AG20443 (cell line): ENCODE measurements around the gene EXOC6B.
"Not testable (repeated sequence)": the region's sequence is repeated elsewhere in the genome, so short reads cannot be mapped to it uniquely, and the experiment has no call there.

Experiments
- DNase-seq: peaks from one replicate; pipeline ENCODE4 v3.0.0; 2012; ENCODE audit warnings: low spot score, mixed read lengths

EXOC6B gene

DNA sequence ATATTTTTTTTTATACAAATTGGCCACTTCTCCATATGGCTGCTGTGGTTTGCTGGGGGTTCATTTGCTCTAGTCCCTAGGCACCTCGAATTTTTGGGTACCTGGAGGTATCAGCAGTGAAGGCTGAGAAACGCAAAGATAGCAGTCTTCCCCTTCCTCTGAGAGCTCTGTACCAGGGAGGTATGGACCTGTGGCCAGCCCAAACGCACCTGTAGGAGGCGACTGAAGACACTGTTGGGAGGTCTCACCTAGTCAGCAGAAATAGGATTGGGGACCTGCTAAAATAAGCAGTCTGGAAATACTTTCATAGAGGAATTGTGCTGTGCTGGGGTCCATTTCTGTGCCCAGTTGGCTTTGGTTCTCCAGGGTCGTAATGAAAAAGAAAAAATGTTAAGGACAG is 385.9 kb downstream of the EXOC6B start:
- DNase-seq: no peak

DNA sequence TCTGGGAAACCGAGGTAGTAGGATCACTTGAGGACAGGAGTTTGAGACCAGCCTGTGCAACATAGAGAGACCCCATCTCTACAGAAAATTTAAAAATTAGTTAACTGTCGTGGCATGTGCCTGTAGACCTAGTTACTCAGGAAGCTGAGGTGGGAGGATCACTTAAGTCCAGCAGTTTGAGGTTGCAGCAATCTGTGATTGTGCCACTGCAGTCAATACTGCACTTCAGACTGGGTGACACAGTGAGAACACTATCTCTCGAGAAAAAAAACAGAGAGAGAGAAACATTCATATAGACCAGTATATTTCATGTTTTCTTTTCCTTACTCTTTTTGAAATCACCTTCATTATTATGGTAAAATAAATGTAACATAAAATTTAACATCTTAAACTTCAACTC is 387.5 kb downstream of the EXOC6B start:
- DNase-seq: no peak

DNA sequence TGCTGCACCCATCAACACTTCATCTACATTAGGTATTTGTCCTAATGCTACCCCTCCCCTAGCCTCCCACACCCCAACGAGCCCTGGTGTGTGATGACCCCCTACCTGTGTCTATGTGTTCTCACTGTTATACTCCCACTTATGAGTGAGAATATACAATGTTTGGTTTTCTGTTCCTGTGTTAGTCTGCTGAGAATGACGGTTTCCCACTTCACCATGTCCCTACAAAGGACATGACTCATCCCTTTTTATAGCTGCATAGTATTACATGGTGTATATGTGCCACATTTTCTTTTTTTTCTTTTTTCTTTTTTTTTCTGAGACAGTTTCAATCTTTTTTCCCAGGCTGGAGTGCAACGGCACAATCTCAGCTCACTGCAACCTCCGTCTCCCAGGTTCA is 394.1 kb downstream of the EXOC6B start:
- no peak for DNase-seq

DNA sequence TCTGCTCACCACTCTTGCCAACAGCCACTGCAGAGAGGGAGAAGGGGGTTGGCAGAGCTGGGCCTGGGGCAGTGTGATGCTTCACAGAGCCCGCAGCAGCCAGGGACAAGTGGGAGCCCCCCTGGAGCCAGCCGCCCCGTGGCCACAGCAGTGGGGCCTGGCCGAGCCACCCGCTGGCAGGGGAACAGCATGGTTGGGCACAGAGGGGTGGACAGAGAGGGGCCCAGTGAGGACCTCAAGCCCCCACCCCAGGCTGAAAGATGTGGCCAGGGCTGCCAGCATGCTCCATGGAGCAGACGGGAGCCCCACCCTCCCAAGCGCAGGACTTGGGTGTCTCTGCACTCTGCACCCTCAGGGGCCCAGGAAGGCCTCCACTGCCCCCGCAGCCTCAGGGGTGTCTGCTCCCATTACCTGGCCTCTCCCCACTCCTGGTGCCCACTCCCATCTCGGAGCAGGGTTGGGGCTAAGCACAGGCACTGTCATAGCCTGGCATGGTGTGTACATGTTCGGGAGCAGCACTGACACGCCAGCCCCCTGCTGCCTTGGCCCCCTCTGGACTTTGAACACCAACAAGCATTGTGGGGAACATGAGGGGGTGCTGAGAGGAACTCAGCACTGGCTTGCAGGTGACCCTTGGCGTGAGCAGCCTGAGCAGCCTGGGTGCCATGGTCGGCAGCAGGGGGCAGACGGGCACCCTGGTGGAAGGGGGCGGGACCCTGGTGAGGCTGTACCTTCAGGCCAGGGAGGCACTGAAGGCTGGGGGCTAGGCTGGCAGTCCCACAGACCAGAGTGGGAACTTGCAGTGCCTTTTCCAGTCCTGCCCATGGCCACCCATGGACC is 398.6 kb downstream of the EXOC6B start:
- no peak for DNase-seq

DNA sequence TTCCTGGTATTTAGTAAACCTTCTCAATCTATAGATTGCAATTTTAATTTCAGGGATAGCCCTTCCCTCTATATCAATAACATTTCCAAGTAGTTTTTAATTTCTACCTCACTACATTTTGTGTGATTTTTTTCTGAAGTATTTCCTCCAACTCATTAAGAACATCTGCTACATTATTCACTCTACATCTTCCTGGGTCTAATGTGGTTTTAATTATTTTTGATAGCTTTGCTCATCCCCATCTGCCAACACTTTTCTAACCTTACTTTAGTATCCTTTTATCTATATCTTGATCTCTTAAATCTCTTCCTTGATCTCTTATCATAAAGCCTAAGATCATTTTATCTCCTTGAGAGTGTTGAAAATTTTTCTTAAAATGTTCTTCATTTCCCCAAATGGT is 399.8 kb downstream of the EXOC6B start:
- DNase-seq: no peak

DNA sequence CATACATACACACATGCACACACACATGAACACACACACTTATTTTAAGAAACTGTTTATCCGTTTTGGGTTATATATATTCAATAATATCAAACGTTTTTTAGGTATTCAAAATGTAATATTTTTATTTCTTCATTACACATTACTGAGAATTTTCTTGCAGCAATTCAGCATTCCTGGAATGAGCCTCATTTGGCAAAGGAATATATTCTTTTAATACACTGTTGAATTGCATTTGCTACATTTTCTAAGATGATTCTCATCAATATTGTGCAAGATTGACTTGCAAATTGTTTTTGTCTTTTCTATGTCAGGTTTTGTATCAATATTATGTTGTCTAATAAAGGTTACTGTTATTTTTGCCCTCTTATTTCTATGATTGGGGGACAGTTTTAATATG is 402.1 kb downstream of the EXOC6B start:
- DNase-seq: peak; percentile 32

DNA sequence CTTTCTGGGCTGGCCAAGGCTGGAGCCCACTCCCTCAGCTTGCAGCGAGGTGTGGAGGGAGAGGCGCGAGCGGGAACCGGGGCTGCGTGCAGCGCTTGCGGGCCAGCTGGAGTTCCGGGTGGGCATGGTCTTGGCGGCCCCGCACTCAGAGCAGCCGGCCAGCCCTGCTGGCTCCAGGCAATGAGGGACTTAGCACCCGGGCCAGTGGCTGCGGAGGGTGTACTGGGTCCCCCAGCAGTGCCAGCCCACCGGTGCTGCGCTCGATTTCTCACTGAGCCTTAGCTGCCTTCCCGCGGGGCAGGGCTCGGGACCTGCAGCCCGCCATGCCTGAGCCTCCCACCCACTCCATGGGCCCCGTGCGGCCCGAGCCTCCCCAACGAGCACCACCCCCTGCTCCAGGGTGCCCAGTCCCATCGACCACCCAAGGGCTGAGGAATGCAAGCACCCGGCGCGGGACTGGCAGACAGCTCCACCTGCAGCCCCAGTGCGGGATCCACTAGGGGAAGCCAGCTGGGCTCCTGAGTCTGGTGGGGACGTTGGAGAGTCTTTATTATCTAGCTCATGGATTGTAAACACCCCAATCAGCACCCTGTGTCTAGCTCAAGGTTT is 404.0 kb downstream of the EXOC6B start:
- DNase-seq: not testable (repeated sequence)

DNA sequence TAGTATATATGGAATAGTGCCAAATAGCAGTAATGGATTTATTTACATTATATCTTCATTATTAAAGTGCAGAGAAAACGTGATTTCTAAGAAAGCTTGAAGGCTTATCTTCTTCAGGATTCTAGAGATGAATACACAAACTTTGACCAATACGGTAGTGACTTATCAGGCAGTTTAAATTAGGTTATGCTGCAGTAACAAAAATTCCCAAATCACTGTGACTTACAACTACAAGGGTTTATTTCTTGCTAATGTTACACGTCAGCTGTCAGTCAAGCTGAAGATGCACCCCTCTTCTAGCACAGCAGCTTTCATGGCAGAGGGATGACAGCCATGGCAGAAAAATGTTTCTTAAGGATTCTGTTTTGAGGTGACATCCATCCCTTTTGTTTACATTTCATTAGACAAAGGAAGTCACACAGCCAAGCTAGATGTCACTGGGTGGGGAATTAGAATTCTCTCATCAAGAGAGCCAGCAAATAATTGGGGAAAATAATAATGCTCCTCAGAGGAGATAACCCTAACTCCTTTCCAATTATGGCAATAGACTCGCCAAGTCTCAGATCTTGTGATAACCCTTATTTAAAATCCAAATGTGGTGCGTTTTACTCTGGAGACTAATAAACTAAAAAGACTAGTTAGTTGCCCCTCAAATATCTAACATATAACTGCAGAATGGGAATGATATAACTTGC is 409.9 kb downstream of the EXOC6B start:
- no peak for DNase-seq

DNA sequence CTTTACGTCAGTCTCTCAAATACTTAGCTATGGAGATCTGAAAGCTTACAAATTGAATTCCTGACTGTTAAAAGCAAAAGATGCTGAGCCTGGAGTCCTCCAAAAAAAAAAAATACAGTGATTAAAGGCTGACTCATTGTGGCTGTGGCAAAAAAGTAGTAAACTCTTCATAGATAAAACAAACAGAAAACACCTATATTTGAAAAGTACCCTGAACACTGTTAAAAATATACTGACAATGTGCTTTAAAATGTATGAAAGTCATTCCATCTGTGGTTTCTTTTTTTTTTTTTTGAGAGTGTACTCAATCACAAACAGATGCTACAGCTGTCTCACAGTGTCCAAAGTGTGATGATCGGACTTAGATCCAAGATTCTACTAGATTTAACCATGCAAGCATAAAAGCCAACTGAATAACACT is 410.6 kb downstream of the EXOC6B start:
- DNase-seq: peak; percentile 41

DNA sequence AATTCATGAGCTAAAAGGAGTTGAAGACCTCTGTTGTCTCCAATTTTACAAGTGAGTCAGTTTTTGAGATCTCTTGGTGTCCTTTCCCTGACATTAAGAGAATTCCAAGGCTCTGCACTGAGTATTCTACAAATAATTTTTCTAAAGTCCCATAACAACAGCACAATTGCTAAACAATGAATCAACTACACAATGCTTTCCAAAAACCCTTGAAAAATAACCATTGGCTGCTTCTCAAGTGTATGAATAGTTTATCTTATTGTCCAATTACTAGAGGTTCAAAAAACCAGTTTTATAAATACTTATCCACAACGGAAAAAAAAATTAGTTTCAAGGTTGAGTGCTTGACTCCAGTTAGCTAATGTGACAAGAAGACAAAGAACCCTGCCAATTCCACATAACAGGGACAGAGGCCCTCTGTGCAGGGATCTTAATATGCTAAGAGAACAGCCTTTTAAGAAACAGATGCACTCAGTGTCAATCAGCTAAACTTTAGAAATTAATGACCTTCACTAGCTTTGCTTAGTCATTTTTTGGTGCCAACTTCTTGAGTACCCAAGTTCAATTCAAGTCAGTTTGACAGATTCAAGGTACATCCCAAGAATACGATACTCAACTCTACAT is 411.6 kb downstream of the EXOC6B start:
- DNase-seq: peak; percentile 50

DNA sequence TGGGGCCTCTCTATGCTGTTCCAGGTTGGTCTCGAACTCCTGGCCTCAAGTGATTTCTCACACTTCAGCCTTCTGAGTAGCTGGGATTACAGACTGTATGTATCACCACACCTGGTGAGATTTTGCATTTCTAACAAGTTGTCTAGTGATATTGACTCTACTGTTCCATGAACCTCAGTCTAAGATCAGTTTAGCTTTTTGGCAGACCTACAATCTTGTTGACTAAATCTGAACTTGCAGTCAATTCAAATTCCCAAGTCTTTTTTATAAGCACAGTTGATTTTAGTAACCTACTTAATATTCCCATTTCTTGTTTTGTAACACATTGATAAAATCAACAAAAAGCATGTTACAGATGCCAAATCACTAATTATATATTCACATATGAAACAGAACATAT is 412.1 kb downstream of the EXOC6B start:
- DNase-seq: no peak

DNA sequence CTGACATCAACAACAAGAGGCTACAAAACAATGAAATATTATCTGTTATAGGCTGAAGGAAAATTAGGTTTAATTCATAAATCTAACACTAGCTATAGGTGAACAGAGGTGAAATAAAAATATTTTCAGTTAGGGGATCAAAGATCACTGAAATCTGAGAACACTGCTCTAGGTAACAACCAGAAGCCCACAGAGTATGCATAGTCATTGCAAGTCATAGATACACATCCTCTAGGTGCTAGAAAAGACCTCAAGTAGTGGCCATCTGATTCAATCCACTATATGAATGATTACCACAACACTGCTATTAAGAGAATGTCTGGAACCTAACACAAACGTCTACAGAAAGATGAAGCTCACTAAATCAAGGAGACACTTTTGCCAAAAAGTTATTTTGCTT is 413.6 kb downstream of the EXOC6B start:
- no peak for DNase-seq

DNA sequence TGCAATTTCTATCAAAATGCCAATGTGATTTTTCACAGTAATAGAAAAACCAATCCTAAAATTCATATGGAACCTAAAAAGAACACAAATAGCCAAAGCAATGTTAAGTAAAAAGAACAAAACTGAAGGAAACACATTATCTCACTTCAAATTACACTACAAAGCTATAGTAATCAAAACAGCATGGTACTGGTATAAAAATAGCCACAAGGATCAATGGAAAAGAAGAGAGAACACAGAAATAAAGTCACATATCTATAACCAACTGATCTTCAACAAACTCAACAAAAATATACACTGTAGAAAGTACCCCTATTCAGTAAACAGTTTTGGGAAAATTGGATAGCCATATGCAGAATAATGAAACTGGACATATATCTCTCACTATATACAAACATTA is 426.0 kb downstream of the EXOC6B start:
- DNase-seq: no peak

DNA sequence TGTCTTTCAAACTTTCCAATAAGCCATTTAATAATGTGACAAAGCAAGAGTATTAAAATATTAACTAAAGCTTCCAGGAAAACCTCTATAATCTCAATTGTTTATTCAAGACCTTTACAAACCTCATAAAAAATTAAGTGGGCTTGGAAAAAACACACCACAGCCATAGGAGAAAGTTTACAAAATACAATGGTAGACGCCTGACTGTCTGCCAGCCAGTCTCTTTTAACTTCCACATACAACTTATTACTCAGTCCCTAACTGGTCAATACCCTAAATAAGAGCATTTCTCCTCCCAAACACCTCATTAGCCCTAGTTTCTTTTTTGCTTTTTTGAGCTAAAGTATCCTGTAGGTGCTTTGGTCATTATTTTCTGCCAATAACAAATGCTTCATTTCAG is 430.7 kb downstream of the EXOC6B start:
- no peak for DNase-seq

DNA sequence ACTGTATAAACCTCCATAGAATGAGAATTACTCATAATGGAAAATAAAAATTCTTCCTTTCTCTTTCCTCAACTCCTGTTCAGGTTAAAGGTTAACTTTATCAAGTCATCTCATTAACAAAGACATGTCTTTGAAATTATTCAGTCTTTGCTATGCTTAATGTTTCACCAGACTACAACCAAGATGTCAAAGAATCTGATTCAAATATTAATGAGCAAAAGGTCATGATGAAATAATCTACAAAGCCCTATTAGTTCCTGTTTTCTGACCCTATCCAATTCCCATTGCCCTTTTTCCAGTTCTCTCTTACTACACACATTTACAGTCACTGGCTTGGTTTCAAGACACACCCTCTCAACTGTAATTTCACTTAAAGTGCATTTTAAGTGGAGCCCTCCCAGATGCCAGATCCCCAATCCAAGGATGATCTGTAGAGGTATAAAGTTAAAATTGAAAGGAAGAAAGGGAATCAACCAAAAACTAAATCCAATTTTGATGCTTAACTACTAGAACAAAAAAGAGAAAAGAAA is 431.2 kb downstream of the EXOC6B start:
- no peak for DNase-seq

DNA sequence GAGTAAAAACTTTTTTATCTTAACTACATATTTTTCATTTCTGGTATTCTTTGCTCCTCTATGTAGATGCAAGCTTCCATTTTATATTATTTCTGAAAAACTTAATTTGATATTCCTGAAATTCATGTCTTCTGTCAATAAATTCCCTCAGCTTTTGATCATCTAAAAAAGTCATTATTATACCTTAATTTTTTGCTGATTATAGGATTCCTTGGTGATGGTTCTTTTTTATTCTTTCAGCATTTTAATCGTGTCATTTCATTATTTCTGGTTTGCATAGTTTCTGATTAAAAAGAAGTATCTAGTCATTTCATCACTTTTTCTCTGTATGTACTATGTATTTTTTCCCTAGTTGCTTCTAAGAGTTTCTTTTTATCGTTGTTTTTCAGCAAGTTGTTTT is 436.4 kb downstream of the EXOC6B start:
- DNase-seq: no peak

DNA sequence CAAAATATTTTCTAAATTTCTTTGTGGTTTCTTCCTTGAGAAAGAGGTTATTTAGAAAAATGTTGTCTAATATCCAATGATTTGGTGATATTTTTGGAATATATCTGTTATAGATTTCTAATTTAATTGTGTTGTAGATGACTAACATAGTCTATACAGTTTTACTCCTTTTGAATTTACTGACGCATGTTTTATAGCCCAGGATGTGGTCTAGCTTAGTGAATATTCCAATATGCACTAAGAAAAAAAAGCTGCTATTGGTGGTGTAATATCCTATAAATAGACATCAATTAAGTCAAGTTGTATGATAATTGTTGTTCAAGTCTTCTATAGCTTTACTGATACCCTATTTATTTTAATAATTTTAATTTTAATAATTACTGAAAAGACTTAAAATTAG is 437.6 kb downstream of the EXOC6B start:
- no peak for DNase-seq

DNA sequence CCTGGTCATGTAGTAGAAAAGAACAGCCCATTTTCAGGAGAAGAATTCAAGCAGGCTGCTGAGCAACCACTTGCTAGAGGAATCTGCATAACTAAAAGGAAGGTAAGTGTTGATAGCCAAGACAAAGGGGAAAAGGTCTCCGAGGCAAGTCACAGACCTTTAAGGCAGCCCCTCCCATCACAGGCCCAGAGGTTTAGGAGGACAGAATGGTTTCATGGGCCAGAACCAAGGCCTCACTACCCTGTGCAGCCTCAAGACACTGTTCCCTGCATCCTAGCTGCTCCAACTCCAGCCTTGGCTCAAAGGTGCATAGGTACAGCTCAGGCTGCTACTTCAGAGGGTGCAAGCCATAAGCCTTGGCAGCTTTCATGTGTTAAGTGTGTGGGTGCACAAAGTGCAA is 439.5 kb downstream of the EXOC6B start:
- no peak for DNase-seq

DNA sequence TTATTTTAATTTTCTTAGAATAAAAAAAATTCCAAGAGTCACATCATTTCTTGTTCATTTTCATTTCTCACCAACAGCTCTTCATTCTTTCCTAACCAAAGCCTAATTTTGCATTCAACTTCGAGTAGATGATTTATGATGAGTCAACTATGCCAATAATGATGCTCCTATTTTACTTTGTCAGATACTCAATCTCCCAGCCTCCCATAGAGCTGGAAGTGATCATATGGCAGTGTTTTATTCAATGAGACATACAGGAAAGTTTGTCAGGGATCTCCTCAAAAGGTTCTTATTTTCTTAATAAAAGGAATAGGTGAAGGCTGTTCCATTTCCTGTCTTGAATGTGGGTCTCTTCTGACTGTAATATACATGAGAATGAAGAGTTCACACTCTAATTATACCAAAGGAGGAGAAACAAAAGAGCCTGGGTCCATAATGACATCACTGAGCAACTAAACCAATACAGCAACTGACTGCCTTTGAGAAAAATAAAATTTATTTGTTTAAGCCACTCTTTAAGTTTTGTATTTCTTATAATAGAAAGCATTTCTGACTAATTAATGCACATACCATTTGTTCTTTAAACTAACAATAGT is 447.0 kb downstream of the EXOC6B start:
- no peak for DNase-seq

DNA sequence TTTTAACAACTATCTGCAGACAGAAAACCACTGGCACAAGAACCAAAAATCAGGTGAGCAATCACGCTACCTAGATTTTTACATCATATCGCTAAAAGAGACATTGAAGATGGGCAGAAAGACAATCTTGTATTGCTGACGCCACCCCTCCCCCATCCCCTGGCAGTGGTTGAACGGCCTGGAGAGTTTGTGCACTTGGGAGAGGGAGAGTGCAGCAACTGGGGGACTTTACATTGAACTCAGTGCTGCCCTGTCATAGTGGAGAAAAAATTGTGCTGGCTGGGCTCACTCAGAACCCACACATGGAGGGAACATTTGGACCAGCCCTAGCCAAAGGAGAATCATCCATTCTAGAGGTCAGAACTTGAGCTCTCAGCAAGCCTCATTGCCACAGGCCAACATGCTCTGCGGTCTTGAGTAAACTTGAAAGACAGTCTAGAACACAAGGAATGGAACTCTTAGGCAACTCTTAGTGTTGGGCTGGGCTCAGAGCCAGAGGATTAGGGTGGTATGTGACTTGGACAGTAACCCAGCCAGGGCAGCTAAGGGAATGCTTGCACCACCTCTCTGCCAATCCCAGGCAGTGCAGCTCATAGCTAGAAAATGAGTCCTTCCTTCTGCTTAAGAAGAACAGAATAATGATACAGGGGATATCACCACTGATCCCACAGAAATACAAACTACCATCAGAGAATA is 458.2 kb downstream of the EXOC6B start:
- peak; percentile 75 for DNase-seq

DNA sequence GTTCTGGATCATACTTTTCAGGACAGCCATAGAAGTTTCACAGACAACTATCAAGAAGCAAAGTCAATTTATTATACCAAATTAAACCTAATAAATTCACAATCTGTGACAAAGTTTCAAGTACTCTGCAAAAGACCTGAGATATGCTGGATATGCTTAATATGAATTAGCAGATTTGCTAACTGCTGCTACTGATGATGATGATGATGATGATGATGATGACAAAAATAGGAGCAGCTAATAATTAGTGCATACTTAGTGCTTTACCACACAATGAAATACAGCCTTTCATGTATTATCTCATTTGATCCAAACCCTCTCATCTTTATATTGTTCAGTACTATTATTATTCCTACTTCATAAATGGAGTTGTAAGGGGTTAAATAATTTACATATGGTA is 462.4 kb downstream of the EXOC6B start:
- no peak for DNase-seq
